HepG2 (cell line): ENCODE data around the gene DOK7. TPM values are rescaled to one million over a fixed set of nuclear protein-coding genes. Genes with fewer than 3 reads are reported as not detected.

Experiments used
- ATAC-seq: fragments of 200-7000 bp; cut with Tn5 transposase; 3 replicates; pipeline ENCODE4 v1.9.1; 2020; ENCODE audit warnings: mild to moderate bottlenecking, moderate library complexity
- BruUV-seq: library from RNA; stranded (reverse); fragments of 400-500 nt; replicated peaks from 2 replicates; lab custom pipeline; 2021; lab: Mats Ljungman, UMichigan
- CTCF ChIA-PET: fragments of 300-600 bp; formaldehyde crosslinking; extraction: SDS; loops from one replicate; lab custom pipeline; 2021; ENCODE audit warnings: low total read pairs, inconsistent platforms, low intra/inter-chr PET ratio; lab: Yijun Ruan, JAX
- POLR2A ChIA-PET: fragments of 350-600 bp; sonication (Branson Sonifier 250); formaldehyde crosslinking; loops from one replicate; lab custom pipeline; 2020; ENCODE audit warnings: antibody characterized with exemption, inconsistent platforms; lab: Yijun Ruan, JAX
- DNase-seq: peaks from one replicate; pipeline ENCODE4 v3.0.0-alpha.2; 2015; ENCODE audit warnings: low spot score
- FAIRE-seq: peaks from 3 replicates; lab custom pipeline; 2011; peaks lifted over from hg19 to GRCh38; lab: Jason Lieb, UNC
- H2AFZ ChIP-seq: one replicate; pipeline ENCODE4 v1.6.1; 2011; ENCODE audit warnings: low read length, inconsistent platforms
- H3K27ac ChIP-seq: fragments of 300-600 bp; 3 replicates; pipeline ENCODE4 v1.8.0; 2011; ENCODE audit warnings: mixed run types, mild to moderate bottlenecking, mixed read lengths, low read length, inconsistent platforms; ENCODE audit not compliant: insufficient read depth; ENCODE audit errors: extremely low read length
- H3K27me3 ChIP-seq, 2 experiments: fragments of 200-600 bp in 1 of 2; 2 replicates in 1 of 2; 3 replicates in 1 of 2; pipeline versions ENCODE4 v1.6.0 to v1.8.0; 2011; ENCODE audit warnings: low read length in 2 of 2, mild to moderate bottlenecking in 2 of 2, moderate library complexity in 2 of 2, inconsistent platforms in 1 of 2; ENCODE audit not compliant: insufficient read depth in 2 of 2, control insufficient read depth in 1 of 2
- H3K36me3 ChIP-seq, 2 experiments: fragments of 200-600 bp in 1 of 2; replicated peaks in 1 of 2; 2 replicates in 1 of 2; 3 replicates in 1 of 2; pipeline versions ENCODE4 v1.5.1 to v1.8.0; 2011; ENCODE audit warnings: low read length in 2 of 2, inconsistent platforms in 1 of 2; ENCODE audit not compliant: insufficient read depth in 2 of 2, control insufficient read depth in 1 of 2
- H3K4me1 ChIP-seq: 2 replicates; pipeline ENCODE4 v1.5.1; 2012; ENCODE audit warnings: low read length, inconsistent platforms; ENCODE audit not compliant: insufficient read depth
- H3K4me2 ChIP-seq: 2 replicates; pipeline ENCODE4 v1.6.0; 2011; ENCODE audit warnings: low read depth, low read length, inconsistent platforms
- H3K4me3 ChIP-seq, 3 experiments: fragments of 200-600 bp in 1 of 3; sonication (generic), shearing (Covaris generic) in 1 of 3; replicated peaks in 1 of 3; 2 replicates each; pipeline ENCODE4 v1.5.1; 2011 to 2016; ENCODE audit warnings: low read length in 3 of 3, inconsistent platforms in 2 of 3, low read depth in 2 of 3, mild to moderate bottlenecking in 2 of 3, control low read depth in 1 of 3, mixed read lengths in 1 of 3; ENCODE audit not compliant: insufficient read depth in 1 of 3
- H3K79me2 ChIP-seq: one replicate; pipeline ENCODE4 v1.6.1; 2011; ENCODE audit warnings: low read length, inconsistent platforms; ENCODE audit not compliant: insufficient read depth
- H3K9ac ChIP-seq: 2 replicates; pipeline ENCODE4 v1.6.0; 2011; ENCODE audit warnings: mild to moderate bottlenecking, low read depth, low read length, inconsistent platforms; ENCODE audit not compliant: insufficient read depth
- H3K9me3 ChIP-seq: 2 replicates; pipeline ENCODE4 v1.5.1; 2012; ENCODE audit warnings: mild to moderate bottlenecking, low read length
- H4K20me1 ChIP-seq: 2 replicates; pipeline ENCODE4 v1.6.0; 2011; ENCODE audit warnings: inconsistent platforms, mild to moderate bottlenecking, low read length, moderate library complexity; ENCODE audit not compliant: insufficient read depth
- AHR ChIP-seq: IDR thresholded peaks from 2 replicates; pipeline ENCODE4 v1.6.1; 2018; ENCODE audit warnings: missing genetic modification reagents, missing compliant biosample characterization
- FOXC1 ChIP-seq: sonication (generic); formaldehyde crosslinking; IDR thresholded peaks from 2 replicates; pipeline ENCODE4 v1.8.0; 2022; ENCODE audit warnings: mild to moderate bottlenecking, missing genetic modification reagents, borderline replicate concordance
- HDAC6 ChIP-seq: fragments of 200-600 bp; sonication (generic); IDR thresholded peaks from 2 replicates; pipeline ENCODE4 v1.7.0; 2017; ENCODE audit warnings: mild to moderate bottlenecking, antibody characterized with exemption, low read length, low read depth
- HNRNPLL ChIP-seq: fragments of 200-400 bp; formaldehyde crosslinking; IDR thresholded peaks from 2 replicates; pipeline ENCODE4 v1.6.1; 2017; ENCODE audit warnings: mild to moderate bottlenecking, low read depth, low read length; ENCODE audit not compliant: poor library complexity, severe bottlenecking
- NCOA5 ChIP-seq: sonication (generic); formaldehyde crosslinking; IDR thresholded peaks from 2 replicates; pipeline ENCODE4 v1.4.0; 2020; ENCODE audit warnings: missing genetic modification reagents
- NFE2L2 ChIP-seq: fragments of 150-350 bp; IDR thresholded peaks from 2 replicates; pipeline ENCODE4 v1.6.1; 2014; ENCODE audit warnings: low read length
- RXRA ChIP-seq: sonication (generic); formaldehyde crosslinking; IDR thresholded peaks from 2 replicates; pipeline ENCODE4 v1.5.1; 2020; ENCODE audit warnings: missing genetic modification reagents
- STAG1 ChIP-seq: sonication (generic); formaldehyde crosslinking; IDR thresholded peaks from 2 replicates; pipeline ENCODE4 v1.4.0; 2020; ENCODE audit warnings: missing genetic modification reagents
- ZFP1 ChIP-seq: IDR thresholded peaks from 2 replicates; pipeline ENCODE4 v1.6.1; 2016
- ZNF510 ChIP-seq: sonication (generic); formaldehyde crosslinking; IDR thresholded peaks from 2 replicates; pipeline ENCODE4 v1.4.0; 2020; ENCODE audit warnings: low read depth, mild to moderate bottlenecking, missing genetic modification reagents
- ZNF619 ChIP-seq: sonication (generic); formaldehyde crosslinking; IDR thresholded peaks from 2 replicates; pipeline ENCODE4 v1.4.0; 2020; ENCODE audit warnings: mild to moderate bottlenecking, missing genetic modification reagents
- WGBS: methylation state at CpG from one replicate; pipeline ENCODE4 v1.1.6; 2017; ENCODE audit warnings: low lambda C conversion rate; 5-methylcytosine and 5-hydroxymethylcytosine counted together
- in situ Hi-C: cut with HindIII; loops from 2 replicates; pipeline ENCODE4 v1.10.0; 2017; ENCODE audit warnings: low pct_unique_long_range_greater_than_20kb; ENCODE audit not compliant: extremely low pct_ligation_motif_present
- intact Hi-C: fragments of 100-400 bp; cut with micrococcal nuclease; formaldehyde crosslinking; loops from one replicate; pipeline ENCODE4 v1.10.0; 2022; ENCODE audit not compliant: unreplicated experiment
- polyA plus RNA-seq, 8 experiments: library from polyadenylated mRNA; depleted of rRNA in 3 of 8; stranded (reverse) in 7 of 8; unstranded in 1 of 8; fragments of >200 nt; fragmentation: Illumina TruSeq in 4 of 8; extraction: Trizol in 4 of 8; gene quantifications; 2 replicates each; pipeline versions ENCODE4 v1.2.1 to v1.2.3, GENCODE V29; 2011 to 2016; ENCODE audit warnings: low read depth in 4 of 8, missing spikeins in 1 of 8, mixed read lengths in 1 of 8; ENCODE audit not compliant: insufficient read depth in 1 of 8
- total RNA-seq, 5 experiments: library from RNA; depleted of rRNA; stranded (reverse); fragments of >200 nt; fragmentation: Illumina TruSeq; extraction: Trizol; gene quantifications; 2 replicates each; pipeline ENCODE4 v1.2.3, GENCODE V29; 2016; ENCODE audit warnings: low read depth in 1 of 5
- TF ChIP-seq, protein P1 (sequence below): sonication (generic); formaldehyde crosslinking; IDR thresholded peaks from 2 replicates; pipeline ENCODE4 v1.5.1; 2020; ENCODE audit warnings: mild to moderate bottlenecking, missing genetic modification reagents, moderate library complexity
- TF ChIP-seq, protein P2 (sequence below): sonication (generic); formaldehyde crosslinking; IDR thresholded peaks from 2 replicates; pipeline ENCODE4 v1.5.1; 2020; ENCODE audit warnings: mild to moderate bottlenecking, missing genetic modification reagents
- TF ChIP-seq, protein P3 (sequence below): sonication (generic); formaldehyde crosslinking; IDR thresholded peaks from 2 replicates; pipeline ENCODE4 v1.4.0; 2020; ENCODE audit warnings: missing genetic modification reagents

DOK7 gene
- total and polyA plus RNA-seq, 2 of the 13 experiments (the other 11 are each of a cell fraction or from before 2014, with no cell fraction given), result 0.03 to 0.07 TPM

DNA sequence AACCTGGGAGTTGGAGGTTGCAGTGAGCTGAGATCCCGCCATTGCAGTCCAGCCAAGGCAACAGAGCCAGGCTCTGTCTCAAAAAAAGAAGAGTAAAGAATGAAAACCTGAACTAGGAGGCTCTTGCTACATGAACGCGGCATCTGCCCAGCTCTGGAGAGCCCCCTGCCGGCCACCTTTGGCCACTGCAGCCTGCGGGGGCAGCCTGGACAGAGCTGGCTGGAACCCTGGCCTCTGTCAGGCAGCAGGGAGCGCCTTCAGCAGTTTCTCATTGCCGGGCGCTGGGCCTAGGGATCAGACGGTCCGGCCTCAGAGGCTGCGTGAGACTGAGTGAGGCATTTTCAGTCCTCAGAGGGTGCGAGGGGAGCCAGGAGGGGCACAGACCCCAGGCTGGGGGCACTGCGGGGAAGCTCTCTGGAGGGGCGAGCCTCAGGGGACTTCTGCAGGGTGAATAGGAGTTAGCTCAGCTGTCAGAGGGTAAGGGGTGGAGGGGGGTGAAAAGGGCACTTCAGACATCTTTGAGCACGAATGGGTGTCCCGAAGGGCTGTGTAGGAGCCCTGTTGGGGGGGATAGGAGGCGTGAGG lies 17.5 kb downstream of the DOK7 start (continued):
- TF ChIP-seq STAG1 (CRISPR knock-in tag), result peak; percentile 78
- TF ChIP-seq, protein P1, sequence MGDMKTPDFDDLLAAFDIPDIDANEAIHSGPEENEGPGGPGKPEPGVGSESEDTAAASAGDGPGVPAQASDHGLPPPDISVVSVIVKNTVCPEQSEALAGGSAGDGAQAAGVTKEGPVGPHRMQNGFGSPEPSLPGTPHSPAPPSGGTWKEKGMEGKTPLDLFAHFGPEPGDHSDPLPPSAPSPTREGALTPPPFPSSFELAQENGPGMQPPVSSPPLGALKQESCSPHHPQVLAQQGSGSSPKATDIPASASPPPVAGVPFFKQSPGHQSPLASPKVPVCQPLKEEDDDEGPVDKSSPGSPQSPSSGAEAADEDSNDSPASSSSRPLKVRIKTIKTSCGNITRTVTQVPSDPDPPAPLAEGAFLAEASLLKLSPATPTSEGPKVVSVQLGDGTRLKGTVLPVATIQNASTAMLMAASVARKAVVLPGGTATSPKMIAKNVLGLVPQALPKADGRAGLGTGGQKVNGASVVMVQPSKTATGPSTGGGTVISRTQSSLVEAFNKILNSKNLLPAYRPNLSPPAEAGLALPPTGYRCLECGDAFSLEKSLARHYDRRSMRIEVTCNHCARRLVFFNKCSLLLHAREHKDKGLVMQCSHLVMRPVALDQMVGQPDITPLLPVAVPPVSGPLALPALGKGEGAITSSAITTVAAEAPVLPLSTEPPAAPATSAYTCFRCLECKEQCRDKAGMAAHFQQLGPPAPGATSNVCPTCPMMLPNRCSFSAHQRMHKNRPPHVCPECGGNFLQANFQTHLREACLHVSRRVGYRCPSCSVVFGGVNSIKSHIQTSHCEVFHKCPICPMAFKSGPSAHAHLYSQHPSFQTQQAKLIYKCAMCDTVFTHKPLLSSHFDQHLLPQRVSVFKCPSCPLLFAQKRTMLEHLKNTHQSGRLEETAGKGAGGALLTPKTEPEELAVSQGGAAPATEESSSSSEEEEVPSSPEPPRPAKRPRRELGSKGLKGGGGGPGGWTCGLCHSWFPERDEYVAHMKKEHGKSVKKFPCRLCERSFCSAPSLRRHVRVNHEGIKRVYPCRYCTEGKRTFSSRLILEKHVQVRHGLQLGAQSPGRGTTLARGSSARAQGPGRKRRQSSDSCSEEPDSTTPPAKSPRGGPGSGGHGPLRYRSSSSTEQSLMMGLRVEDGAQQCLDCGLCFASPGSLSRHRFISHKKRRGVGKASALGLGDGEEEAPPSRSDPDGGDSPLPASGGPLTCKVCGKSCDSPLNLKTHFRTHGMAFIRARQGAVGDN, result peak; percentile 57
- peak; percentile 19; the same call in 1 of the 2 replicates for TF ChIP-seq RXRA (CRISPR knock-in tag)
- TF ChIP-seq FOXC1 (CRISPR knock-in tag), result 0 out of 2 replicates have a peak, but pooled peaks have one; percentile 34

DNA sequence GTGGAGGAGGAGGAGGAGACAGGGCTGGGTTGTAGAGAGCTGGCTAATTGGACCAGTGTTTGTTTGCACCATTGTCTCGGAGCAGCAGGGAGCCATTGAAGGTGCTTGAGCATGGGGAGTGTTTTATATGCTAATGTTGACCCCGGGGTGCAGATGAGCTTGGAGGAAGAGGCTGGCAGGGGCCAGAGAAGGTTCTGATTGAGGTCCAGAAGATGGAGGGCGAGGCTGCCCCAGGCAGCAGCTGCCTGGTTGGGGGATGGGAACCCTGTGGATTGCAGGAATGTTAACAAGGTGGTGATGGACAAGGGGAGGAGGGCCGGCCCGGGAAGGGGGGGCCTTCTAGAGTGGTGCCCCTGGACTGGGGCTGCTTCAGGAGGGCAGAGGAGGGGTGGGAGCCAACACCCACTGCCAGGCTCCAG lies 18.0 kb downstream of the DOK7 start:
- no peaks in the 10 kb centered on the region for H3K9me3 ChIP-seq
- ChIA-PET CTCF (interaction anchor here (1.0 to 1.3 kb wide), 3 partner anchors 29 to 287 kb away, joined by 3 read pairs; no protein-coding TSS in a partner anchor), POLR2A (interaction anchor here (0.7 to 1.5 kb wide), 2 partner anchors 19 to 28 kb away, joined by 3 to 4 read pairs; no protein-coding TSS in a partner anchor)
- H2AFZ ChIP-seq, result no peak overlapping the region
- FAIRE-seq (no peak), ATAC-seq (no peak), DNase-seq (no peak)
- no peaks in the 10 kb centered on the region for H3K79me2 ChIP-seq
- in situ Hi-C loops, result no loop called here
- peaks cover 30 to 87% of the 10 kb centered on the region in 2 experiments for H3K27me3 ChIP-seq
- no peaks in the 10 kb centered on the region for H4K20me1 ChIP-seq
- H3K9ac ChIP-seq, result no peak overlapping the region
- peaks cover 28% of the 10 kb centered on the region for H3K4me1 ChIP-seq
- intact Hi-C loops, result no loop called here
- no peaks in the 10 kb centered on the region for H3K36me3 ChIP-seq
- no peak overlapping the region for H3K4me3 ChIP-seq
- no peak overlapping the region for H3K27ac ChIP-seq
- peak overlapping the region; percentile 23; the same call in 1 of the 2 replicates for H3K4me2 ChIP-seq
- no TSS peak for BruUV-seq
- 21% methylated on average over 5 of the region's 5 CpGs for WGBS
- TF ChIP-seq, protein P2, sequence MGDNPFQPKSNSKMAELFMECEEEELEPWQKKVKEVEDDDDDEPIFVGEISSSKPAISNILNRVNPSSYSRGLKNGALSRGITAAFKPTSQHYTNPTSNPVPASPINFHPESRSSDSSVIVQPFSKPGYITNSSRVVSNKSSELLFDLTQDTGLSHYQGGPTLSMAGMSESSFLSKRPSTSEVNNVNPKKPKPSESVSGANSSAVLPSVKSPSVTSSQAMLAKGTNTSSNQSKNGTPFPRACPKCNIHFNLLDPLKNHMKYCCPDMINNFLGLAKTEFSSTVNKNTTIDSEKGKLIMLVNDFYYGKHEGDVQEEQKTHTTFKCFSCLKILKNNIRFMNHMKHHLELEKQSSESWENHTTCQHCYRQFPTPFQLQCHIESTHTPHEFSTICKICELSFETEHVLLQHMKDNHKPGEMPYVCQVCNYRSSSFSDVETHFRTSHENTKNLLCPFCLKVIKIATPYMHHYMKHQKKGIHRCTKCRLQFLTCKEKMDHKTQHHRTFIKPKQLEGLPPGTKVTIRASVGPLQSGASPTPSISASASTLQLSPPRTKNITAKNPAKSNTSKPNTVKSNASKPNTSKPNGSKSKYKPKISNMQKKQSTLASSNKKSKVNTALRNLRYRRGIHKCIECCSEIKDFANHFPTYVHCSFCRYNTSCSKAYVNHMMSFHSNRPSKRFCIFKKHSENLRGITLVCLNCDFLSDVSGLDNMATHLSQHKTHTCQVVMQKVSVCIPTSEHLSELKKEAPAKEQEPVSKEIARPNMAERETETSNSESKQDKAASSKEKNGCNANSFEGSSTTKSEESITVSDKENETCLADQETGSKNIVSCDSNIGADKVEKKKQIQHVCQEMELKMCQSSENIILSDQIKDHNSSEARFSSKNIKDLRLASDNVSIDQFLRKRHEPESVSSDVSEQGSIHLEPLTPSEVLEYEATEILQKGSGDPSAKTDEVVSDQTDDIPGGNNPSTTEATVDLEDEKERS, result no peak
- no peak for TF ChIP-seq ZNF619 (CRISPR knock-in tag)
- no peak for TF ChIP-seq ZNF510 (CRISPR knock-in tag)
- no peak for TF ChIP-seq ZFP1
- TF ChIP-seq, protein P3, sequence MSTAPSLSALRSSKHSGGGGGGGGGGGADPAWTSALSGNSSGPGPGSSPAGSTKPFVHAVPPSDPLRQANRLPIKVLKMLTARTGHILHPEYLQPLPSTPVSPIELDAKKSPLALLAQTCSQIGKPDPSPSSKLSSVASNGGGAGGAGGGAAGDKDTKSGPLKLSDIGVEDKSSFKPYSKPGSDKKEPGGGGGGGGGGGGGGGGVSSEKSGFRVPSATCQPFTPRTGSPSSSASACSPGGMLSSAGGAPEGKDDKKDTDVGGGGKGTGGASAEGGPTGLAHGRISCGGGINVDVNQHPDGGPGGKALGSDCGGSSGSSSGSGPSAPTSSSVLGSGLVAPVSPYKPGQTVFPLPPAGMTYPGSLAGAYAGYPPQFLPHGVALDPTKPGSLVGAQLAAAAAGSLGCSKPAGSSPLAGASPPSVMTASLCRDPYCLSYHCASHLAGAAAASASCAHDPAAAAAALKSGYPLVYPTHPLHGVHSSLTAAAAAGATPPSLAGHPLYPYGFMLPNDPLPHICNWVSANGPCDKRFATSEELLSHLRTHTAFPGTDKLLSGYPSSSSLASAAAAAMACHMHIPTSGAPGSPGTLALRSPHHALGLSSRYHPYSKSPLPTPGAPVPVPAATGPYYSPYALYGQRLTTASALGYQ, result no peak
- TF ChIP-seq HNRNPLL, result no peak
- no peak for TF ChIP-seq AHR (CRISPR knock-in tag)
- no peak for TF ChIP-seq NFE2L2
- TF ChIP-seq NCOA5 (CRISPR knock-in tag), result no peak
- no peak for TF ChIP-seq HDAC6
